HG02588 (cell line): ENCODE measurements around the gene SLC46A1.

Experiments used
- ATAC-seq: cut with Tn5 transposase; IDR thresholded peaks from one replicate; pipeline ENCODE4 v1.9.1; 2021; ENCODE audit warnings: mild to moderate bottlenecking, moderate library complexity; ENCODE audit not compliant: unreplicated experiment

Gene SLC46A1

GRCh38 chr17:28363776-28364650 is 42.0 kb downstream of the SLC46A1 start:
- ATAC-seq = no peak

- ATAC-seq = no peak
Measured at GRCh38 chr17:28363186-28363585, 42.8 kb downstream of the SLC46A1 start.

DNA sequence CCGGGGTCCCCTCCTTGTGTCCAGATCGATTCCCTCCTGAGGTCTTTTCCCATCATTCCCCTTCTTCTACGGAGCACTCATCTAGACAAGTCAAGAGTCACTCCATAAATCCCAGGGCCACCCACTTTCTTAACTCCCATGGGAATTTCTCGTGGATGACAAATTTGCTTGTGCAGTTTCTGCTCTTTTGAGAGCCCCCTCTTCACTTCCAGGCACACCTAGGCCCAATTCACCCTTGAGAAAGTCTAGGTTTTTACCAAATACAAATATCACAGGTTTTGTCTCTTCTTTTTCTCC is 48.2 kb downstream of the SLC46A1 start:
- ATAC-seq = no peak

DNA sequence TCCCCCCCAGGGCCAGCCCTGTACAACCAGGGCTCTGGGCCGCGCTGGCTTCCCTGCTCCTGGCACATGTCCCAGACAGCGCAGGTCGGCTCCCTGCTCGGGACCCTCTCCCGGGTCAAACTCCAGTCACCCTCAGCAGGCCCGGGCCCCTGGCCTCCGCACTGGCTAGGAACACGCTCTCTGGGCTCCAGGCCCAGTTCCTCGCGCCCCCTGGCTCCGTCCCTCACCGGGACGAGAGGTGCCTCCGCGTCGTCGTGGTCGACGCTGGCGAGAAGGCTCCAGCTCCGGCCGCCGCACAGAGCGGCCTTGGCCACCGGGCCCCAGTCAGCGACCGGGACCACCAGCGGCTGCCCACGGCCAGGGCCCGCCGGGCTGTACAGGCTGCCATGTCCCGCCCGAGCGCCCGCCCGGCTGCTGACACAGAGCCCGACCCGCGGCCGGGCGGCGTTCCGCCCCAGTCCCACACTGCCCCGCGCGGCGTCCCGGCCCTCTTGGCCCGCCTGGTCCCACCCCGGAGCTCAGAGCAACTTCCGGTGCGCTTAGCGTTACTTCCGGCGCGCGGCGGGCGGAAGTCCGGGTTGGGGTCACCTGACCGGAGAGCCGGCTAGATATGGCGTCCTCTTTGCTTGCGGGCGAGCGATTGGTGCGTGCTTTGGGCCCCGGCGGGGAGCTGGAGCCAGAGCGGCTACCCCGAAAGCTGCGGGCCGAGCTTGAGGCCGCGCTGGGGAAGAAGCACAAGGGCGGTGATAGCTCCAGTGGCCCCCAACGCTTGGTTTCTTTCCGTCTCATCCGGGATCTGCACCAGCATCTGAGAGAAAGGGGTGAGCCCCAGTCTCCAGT is 48.7 kb downstream of the SLC46A1 start, which contains the start of gene POLDIP2:
POLDIP2 (minus strand) TSS at position 467 of the 840 bp plus-strand sequence; CDS start at position 388, 79 bp downstream.
- ATAC-seq = peak; percentile 95

DNA sequence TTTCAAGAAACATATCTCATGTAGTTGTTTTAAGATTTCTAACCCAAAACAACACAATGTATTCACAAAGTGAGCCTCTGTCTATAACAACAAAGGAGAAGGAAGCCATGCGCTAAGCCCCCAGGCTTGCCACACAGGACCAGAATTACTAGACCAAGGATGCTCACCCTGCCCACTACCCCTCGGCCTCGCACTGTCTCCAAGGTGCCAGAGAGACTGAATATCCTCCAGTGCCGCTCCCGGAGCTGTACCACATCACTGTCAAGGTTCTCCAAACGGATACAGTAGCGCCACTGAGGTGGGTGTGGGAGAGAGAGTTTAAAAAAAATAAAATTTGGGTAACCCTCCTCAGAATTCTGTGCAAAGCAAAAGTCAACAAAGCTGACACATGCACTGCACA is 55.7 kb downstream of the SLC46A1 start:
- no peak for ATAC-seq

GRCh38 chr17:28348979-28349378 is 57.0 kb downstream of the SLC46A1 start:
- ATAC-seq = no peak

DNA sequence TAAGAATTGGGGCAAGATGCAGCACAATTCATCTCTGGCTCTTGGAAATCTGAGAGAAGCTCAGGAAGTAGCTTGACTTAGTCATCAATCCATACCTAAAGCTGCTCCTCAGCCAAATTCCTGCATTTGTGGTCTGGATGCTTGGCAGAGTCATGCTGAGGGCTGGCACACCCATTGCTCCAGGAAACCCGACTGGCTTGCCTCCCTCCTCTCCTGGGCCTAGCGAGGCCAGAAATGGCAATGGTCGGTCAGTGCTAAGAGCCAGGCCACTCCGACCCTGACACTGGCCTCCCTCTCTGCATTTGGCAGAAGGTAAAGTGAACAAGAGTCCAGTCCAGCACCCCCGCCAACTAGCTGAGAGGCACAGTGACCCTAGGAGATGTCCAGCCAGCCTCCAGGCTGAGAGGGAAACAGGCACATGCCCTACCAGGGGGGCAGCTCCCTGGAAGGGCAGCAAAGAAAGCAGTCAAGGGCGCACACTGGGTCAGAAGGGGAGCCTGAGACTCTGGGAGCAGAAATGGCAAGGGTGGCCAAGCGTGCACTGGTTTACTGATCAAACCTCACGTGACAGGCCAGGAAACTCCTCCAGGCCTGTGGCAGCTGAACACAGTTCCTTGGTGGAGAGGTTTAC is 58.6 kb downstream of the SLC46A1 start:
- ATAC-seq = no peak

DNA sequence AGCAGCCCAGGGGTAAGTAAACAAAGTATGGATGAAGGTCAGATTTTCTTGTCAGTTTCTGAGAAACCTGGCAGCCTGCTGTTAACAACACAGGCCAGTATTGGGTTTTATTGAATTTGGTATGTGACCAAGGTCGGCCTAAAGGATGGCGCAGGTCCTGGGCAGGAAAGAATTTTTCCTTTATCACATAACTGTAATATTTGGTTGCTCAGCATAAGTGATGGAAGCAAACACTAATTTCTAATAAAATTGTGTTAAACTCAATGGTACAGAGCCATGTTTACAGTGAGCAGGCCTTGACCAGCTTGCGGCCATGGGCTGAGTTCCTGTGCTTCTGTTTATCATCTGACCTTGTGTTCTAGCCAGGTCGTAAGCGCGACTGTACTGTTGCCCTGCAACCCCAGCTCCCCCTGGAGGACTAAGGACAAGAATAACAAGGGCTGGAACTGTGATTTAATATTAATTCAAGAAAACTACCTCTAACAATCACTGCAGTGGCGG is 59.2 kb downstream of the SLC46A1 start:
- ATAC-seq = no peak

DNA sequence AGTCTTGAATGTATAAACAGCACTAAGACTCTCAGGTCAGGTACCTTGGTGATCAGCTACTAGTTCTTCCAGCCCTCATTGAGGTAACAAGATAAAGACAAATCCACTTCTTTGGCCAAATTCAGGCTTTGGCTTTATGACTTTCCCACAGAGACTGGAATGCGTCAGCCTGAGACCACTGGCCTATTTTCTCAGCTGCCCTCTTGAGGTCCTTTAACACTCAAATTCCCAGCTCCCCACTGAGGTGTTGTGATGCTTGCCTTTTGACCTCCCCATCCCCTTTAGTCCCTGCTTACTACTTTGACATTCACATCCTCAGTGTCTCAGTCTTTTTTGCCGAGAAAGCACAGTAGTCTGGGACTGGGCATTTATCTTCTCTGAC is 59.8 kb downstream of the SLC46A1 start:
- no peak for ATAC-seq

- no peak for ATAC-seq
Measured at GRCh38 chr17:28345419-28346198, 60.4 kb downstream of the SLC46A1 start.
